Epithelial cell of prostate (primary cell): Measurements from ENCODE around the gene DNAJC15.
A peak's percentile ranks its signal among the peaks of the same experiment; 100 is the strongest.

Experiments
- DNase-seq: peaks from one replicate; pipeline ENCODE4 v3.0.0-alpha.2; 2011; ENCODE audit warnings: low read depth, low spot score
- H3K27ac ChIP-seq: fragments of 450-650 bp; 2 replicates; pipeline ENCODE4 v1.5.1; 2017; ENCODE audit warnings: mild to moderate bottlenecking

DNAJC15 gene

DNA sequence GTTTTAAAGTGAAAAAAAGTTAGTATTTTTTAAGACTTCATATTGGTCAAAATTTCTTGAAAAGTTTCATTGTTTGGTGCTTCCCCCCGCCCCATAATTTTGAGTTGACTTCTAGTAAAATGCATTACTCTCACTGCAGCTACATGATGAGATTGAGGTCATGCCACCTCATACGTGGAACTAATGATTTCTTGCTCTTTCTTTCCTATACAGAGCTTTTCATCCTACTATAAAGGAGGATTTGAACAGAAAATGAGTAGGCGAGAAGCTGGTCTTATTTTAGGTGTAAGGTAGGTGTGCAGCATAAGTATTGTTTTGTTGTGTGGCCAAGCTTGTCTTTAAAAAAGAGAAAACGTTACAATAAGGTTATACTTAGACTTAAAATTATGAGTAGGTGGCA lies 55.0 kb downstream of the DNAJC15 start:
- H3K27ac ChIP-seq, result no peak overlapping the region
- no peak for DNase-seq

GRCh38 chr13:43079392-43079931 lies 56.1 kb downstream of the DNAJC15 start:
- H3K27ac ChIP-seq, result no peak overlapping the region

GRCh38 chr13:43080199-43080598 lies 56.8 kb downstream of the DNAJC15 start:
- no peak for DNase-seq
- H3K27ac ChIP-seq, result no peak overlapping the region

More at GRCh38 chr13:43079392-43079931, 56.1 kb downstream of the DNAJC15 start:
- no peak for DNase-seq

- no peak for DNase-seq
- no peak overlapping the region for H3K27ac ChIP-seq
Measured at GRCh38 chr13:43081866-43082265, 58.5 kb downstream of the DNAJC15 start.

GRCh38 chr13:43083750-43084149 lies 60.4 kb downstream of the DNAJC15 start:
- H3K27ac ChIP-seq, result no peak overlapping the region
- DNase-seq, result no peak

GRCh38 chr13:43085545-43085944 lies 62.2 kb downstream of the DNAJC15 start:
- no peak for DNase-seq
- H3K27ac ChIP-seq, result no peak overlapping the region

- no peak for DNase-seq
- H3K27ac ChIP-seq, result no peak overlapping the region
Measured at GRCh38 chr13:43086181-43086580, 62.8 kb downstream of the DNAJC15 start.

DNA sequence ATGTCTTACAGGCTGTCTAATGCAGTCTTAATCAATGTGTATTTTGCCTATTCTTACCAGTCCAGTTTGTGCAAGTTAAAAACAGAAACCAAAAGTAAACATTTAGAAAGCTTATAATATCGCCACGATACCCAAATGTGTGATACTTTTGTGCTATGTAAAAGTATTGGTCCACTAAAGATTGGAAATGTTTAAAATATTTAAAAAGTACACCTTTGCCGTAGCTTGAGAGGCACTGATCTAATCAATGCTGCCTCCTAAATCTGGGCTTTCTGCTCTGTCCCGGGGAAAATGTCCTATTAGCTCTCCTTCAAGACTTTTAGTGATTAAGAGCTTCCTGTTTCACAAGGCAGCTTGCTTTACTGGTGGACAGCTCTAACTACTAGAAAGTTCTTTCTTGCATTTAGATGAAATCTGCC lies 64.7 kb downstream of the DNAJC15 start:
- DNase-seq, result no peak
- H3K27ac ChIP-seq, result no peak overlapping the region

- no peak overlapping the region for H3K27ac ChIP-seq
- peak; percentile 1 for DNase-seq
Measured at GRCh38 chr13:43089912-43090498, 66.6 kb downstream of the DNAJC15 start.

DNA sequence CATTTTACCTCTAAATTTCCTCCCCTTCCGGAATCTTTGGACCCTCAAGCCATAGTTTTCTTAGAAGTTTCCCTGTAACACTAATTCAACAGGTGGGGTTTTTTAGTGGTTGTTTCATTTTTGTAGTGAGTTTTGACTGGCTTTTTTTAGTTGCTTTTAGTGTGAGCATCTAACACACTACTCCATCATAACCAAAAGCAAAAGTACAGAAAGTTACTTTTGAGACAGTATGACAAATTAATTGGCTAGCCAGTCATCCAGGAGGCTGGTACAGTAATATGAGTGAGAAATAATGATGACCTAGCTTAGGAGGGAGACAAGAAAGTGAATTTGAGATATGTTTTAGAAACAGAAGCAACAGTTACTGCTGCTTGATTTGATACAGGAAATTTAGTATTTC lies 71.5 kb downstream of the DNAJC15 start:
- H3K27ac ChIP-seq, result no peak overlapping the region

DNA sequence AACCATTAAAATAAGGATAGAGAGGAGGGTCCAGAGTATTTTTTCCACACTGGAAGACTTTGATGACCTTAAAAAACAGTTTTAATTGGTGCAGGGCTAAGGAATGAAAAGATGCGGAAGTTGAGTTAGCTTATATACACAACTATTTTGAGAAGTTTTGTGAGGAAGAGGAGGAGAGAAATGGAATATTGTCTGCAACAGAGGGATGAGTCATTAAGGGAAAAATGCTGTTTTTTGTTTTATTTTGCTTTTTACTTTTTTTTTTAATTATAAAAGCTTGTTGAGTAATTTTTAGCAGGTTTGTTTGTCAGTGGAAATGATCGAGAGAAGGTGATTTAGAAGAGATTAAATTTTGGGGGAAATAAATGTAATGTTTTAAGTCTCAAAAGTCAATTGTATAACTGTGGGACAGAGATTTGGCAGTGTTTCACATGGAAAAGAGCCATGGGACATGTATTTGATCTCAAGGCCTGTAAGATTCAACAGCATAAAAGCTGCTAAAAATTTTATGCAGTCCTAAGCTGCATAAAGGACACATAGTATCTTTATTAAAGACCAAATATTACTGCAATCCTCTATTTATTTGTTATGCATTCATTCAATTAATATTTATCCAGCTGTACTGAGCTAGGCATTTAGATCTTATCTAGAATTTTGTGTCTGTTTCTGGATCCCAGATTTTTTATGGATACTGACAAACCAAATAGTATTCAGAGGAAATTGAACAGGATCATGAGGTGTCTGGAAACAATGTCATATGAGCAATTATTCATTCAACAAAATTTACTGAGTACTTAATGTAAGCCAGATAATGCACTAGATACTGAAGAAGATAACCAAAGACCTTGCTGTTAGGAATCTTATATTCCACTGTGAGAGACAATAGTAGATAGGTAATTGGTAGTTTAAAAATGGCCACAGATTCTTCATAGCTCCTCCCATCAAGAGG lies 72.7 kb downstream of the DNAJC15 start:
- no peak overlapping the region for H3K27ac ChIP-seq
- no peak for DNase-seq

More for the DNA sequence above, 71.5 kb downstream of the DNAJC15 start:
- no peak for DNase-seq

GRCh38 chr13:43100667-43101066 lies 77.3 kb downstream of the DNAJC15 start:
- H3K27ac ChIP-seq, result no peak overlapping the region
- DNase-seq, result no peak

- no peak overlapping the region for H3K27ac ChIP-seq
- DNase-seq, result no peak
Measured at GRCh38 chr13:43102304-43102703, 78.9 kb downstream of the DNAJC15 start.

GRCh38 chr13:43107780-43108179 lies 84.4 kb downstream of the DNAJC15 start:
- H3K27ac ChIP-seq, result no peak overlapping the region
- no peak for DNase-seq

DNA sequence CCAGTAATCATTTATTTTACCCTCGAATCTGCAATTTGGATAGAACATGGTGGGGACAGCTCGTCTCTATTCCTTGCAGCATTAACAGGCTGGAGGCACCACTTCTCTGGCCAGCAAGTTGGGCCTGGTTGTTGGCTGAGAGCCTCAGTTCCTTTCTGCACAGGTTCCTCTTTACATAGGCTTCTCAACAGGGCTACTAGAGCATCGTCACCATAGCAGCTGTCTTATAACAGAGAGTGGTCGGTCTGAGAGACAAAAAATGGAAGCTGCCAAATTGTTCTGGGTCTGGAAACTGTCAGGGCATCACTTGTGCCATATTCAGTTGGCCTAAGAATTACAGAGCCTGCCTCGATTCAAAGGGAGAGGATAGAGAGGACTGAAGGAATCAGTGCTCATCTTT lies 86.7 kb downstream of the DNAJC15 start:
- H3K27ac ChIP-seq, result no peak overlapping the region
- DNase-seq, result no peak

GRCh38 chr13:43110658-43111057 lies 87.3 kb downstream of the DNAJC15 start:
- no peak for DNase-seq
- no peak overlapping the region for H3K27ac ChIP-seq

GRCh38 chr13:43111559-43112400 lies 88.4 kb downstream of the DNAJC15 start:
- H3K27ac ChIP-seq, result no peak overlapping the region
- DNase-seq, result no peak

- DNase-seq, result no peak
Measured at GRCh38 chr13:43113603-43114002, 90.2 kb downstream of the DNAJC15 start.

DNA sequence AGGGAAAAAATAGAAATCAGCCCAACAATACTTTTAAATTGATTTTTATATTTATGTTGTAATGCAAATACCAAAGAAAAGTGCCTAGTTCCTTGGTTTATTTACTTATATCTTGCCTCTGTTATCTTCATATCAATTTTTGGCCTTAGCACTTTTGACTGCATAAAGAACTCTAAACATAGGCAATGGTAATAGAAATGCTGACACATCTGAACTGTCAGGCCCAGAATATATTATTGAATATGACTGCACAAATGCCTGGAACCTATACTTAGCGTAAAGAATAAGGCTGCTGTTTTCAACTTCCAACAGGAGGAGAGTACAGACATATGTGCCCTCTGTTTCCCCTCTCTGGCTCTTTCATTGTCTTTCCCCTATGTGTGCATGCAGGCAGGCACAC lies 91.1 kb downstream of the DNAJC15 start:
- DNase-seq, result no peak
- H3K27ac ChIP-seq, result no peak overlapping the region

More at GRCh38 chr13:43113603-43114002, 90.2 kb downstream of the DNAJC15 start:
- H3K27ac ChIP-seq, result no peak overlapping the region

- H3K27ac ChIP-seq, result no peak overlapping the region
- DNase-seq, result no peak
Measured at GRCh38 chr13:43115141-43115540, 91.8 kb downstream of the DNAJC15 start.
